Prostate gland (tissue), 2 donors: Measurements from ENCODE around the gene SARDH.

Experiments
- CTCF ChIP-seq, 4 experiments: fragments of 200-600 bp in 2 of 4; fragments of 450-650 bp in 2 of 4; sonication (generic) in 2 of 4; IDR thresholded peaks; 1 replicate in 3 of 4; 2 replicates in 1 of 4; pipeline ENCODE4 v1.5.1; 2016 to 2019; ENCODE audit warnings: antibody characterized with exemption in 4 of 4, mild to moderate bottlenecking in 2 of 4, moderate library complexity in 2 of 4
- POLR2A ChIP-seq: fragments of 450-650 bp; IDR thresholded peaks from one replicate; pipeline ENCODE4 v1.6.1; 2016; ENCODE audit warnings: antibody characterized with exemption, mild to moderate bottlenecking
- POLR2AphosphoS5 ChIP-seq: sonication (generic); formaldehyde crosslinking; IDR thresholded peaks from one replicate; pipeline ENCODE4 v1.6.1; 2017; ENCODE audit warnings: antibody characterized with exemption

GRCh38 chr9:133730994-133731715, 7.0 kb downstream of the SARDH start:
- TF ChIP-seq POLR2AphosphoS5 (no peak), CTCF (IDR thresholded peaks at IDR 0.05) (no peak), POLR2A (no peak)
